UCSD-AML1 (cell line): ENCODE measurements around the gene E2F8.

Experiments
- DNase-seq: peaks from one replicate; lab custom pipeline; 2025; ENCODE audit not compliant: unreplicated experiment; lab: John Stamatoyannopoulos, UW

Gene E2F8

DNA sequence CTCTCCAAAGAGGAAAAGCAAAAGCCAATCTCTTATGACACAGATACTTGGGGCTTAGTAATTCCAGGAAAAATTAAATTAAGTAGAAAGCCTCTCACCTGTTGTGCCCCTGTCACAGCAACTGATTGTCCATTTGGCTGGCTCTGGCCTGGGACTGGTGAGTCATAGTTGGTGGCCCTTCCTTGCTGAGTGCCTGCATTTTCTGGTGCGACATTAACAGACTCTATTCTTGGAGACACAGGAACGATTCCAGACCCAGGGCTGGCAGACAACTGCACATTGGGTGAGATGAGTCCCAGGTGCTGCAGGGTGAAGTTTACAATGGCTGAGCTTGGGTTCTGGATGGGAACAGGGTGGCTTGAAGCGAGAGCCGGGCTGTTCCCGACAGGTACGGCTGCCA lies 15.6 kb downstream of the E2F8 start:
- DNase-seq, result no peak

- no peak for DNase-seq
Observed at GRCh38 chr11:19220903-19221724, 19.6 kb downstream of the E2F8 start.

- no peak for DNase-seq
Observed at GRCh38 chr11:19218786-19219460, 21.8 kb downstream of the E2F8 start.

GRCh38 chr11:19218216-19218615 lies 22.5 kb downstream of the E2F8 start:
- no peak for DNase-seq

- no peak for DNase-seq
Observed at GRCh38 chr11:19216709-19217374, 23.9 kb downstream of the E2F8 start.

GRCh38 chr11:19216021-19216420 lies 24.7 kb downstream of the E2F8 start:
- DNase-seq, result no peak

DNA sequence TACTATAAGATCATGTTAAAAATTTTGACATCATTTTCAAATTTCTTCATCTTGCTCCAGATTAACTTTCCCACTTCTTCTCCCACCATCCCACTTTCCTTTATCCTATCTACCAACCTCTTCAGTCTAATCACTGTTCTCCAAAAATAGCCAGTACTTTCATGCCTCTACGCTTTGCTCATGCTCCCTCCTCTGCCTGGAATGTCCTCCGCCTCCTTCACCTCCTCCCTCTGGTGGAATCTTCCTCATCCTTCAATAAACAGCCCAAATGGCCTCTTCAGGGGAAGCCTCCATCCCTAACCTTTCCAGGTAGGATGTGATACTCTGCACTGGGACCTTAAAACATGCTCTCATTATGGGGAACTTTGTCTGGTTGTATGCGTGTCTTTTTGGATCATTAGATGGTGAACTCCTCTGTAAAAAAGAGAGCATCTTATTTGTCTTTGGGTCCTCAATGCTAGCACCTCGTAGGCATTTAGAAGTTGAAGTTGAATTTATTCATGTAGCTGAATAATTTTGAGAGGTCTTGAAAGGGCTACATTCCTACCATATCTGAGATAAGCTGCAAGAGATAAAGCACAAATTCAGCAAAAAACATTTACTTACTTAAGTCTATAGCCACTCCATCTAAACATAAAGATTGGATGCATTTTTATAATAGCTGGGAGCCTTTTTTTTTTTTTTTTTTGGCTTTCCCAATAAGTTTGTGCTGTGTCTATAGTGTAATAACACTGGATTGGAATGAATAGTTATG lies 31.0 kb downstream of the E2F8 start:
- no peak for DNase-seq

- no peak for DNase-seq
Observed at GRCh38 chr11:19208959-19209546, 31.7 kb downstream of the E2F8 start.

- DNase-seq, result no peak
Observed at GRCh38 chr11:19208181-19208580, 32.6 kb downstream of the E2F8 start.

DNA sequence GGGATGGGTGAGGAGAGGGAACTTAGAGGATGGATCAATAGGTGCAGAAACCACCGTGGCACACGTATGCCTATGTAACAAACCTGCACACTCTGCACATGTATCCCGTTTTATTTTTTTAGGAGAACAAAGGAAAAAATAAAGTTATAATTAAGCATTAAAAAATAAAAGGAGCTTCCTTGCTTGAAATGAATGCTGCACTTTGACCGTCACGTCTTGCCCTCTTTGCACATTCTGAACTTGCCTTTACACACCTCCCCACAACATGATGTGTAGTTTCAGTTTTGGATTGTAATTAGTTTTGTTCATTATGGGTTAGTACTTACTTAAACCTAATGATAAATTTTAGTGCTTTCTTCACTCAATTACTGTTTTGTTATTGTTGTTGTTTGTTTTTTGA lies 35.9 kb downstream of the E2F8 start:
- no peak for DNase-seq

GRCh38 chr11:19201737-19202605 lies 38.8 kb downstream of the E2F8 start, which contains the start of gene CSRP3:
Gene CSRP3 (minus strand): TSS chr11:19201983. CDS start chr11:19192448, 9,535 bp downstream.
- no peak for DNase-seq

DNA sequence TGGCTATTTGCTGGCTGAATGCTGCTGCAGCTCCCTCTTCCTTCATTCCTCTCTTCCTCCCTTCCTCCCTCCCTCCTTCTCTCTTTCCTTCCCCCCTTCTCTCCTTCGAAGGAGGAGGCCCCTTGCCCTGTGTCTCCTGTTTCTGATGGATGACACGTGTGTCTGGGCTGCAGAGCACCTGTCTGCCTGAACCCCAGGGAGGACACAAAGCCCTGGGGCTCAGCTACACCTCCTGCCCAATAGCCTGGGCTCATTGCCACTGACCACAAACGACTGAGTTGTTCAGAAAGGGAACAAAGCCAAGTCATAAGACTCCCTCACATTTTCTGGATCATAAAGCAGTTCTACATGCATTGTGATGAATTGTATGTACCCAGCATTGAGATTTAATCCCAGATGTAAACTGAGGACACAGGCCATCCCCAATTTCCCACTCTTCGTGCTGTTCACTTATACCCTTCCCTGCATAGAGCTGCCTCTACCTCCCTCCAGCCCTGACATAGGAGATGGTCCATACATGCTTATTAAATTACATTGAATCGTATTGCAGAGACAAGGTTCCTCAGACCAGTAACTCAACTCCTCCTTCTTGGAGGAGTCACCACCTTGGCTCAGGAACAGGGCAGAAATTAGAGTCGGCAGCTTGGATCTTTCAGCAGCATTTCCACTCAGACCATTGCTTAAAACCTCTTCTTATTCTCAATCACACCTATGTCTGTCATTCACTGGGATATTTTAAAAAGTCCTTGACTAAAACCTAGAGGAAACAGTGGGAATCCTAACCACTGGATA lies 40.1 kb downstream of the E2F8 start:
- no peak for DNase-seq

DNA sequence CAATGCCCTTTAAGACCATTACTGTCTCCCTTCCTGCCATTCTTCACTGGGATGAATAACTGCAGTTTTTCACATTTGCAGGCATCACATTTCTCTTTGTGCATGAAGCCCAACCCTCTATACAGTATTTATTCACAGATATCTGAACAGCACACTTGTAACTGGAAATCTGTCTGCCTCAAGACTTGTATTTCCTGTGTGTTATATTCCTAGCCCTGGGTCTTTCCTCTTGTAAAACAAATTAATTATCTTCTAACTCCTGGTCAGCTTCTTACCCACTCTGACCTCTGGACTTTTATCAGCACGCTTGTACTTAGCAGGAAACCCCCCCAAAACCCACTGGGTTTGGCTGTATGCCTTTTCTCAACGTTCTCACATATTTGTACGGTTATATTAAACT lies 41.0 kb downstream of the E2F8 start:
- DNase-seq, result no peak

DNA sequence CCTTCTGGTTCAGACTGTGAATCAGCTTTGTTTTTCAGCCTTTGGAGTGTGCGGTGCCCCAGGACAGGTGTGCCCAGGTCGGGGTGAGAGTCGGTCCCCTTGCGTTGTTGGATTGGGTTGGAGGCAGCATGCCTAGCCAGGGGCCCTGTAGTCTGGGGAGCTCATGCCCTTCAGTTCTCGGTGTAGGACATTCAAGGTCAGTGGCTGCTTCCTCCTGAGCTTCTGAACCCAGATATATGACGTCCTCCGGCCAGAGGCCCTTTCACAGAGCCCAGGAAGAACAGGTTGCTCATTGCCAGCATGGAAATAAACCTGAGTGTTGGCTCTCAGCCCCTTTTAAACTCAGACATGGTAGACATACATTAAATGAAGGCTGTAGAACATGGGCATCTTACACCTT lies 41.7 kb downstream of the E2F8 start:
- no peak for DNase-seq

GRCh38 chr11:19196432-19196831 lies 44.3 kb downstream of the E2F8 start:
- no peak for DNase-seq

- DNase-seq, result no peak
Observed at GRCh38 chr11:19194620-19195308, 46.0 kb downstream of the E2F8 start.

DNA sequence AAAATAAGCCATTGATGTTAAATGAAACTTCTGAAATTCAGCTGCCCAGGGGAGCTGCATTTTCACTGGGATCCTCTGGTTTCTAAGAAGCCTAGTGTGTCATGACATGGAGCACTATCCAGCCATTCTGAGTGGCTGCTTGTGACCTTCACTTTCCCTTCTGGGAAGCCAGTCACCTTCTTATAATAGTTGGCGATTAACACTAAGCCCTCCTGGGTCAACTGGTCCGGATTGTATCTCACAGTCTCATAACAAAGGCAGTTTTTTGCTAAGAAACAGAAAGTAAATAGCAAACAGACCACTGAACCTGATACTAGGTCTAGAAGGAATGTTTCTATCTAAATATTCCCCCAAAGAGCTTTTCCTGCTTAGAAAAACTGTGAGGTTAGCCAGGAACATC lies 46.8 kb downstream of the E2F8 start:
- DNase-seq, result no peak

GRCh38 chr11:19191530-19192169 lies 49.1 kb downstream of the E2F8 start:
- no peak for DNase-seq
